Measurements from ENCODE around the gene F11R.

F11R gene

GRCh38 chr1:160971618-160972056 lies 49.3 kb downstream of the F11R start:
- TF ChIP-seq GATA2 (IDR thresholded peaks at IDR 0.05; ENCODE audit: low read depth, low read length) = no peak
- TF ChIP-seq GATA3 (IDR thresholded peaks at IDR 0.05; ENCODE audit: low read depth, low read length) = no peak

DNA sequence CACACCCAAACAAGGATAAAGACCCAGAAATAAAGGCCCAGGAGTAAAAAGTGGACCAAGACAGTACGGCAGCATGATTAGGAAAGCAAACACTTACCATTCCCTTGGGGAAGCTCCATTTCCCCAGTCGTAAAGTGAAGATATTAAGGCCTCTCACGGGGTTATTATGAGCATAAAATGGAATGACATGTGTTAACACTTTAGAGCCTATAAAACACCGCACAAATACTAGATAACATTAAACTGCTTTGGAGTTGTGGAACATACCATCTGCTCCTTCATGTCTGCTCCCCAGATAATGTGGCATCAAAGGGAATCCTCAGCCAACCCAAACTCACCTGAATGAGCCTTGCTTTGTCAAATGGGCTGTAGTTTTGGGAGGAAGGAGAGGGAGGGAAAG lies 57.4 kb downstream of the F11R start:
- no peak for TF ChIP-seq GATA3 (IDR thresholded peaks at IDR 0.05; ENCODE audit: low read depth, low read length)
- no peak for TF ChIP-seq GATA2 (IDR thresholded peaks at IDR 0.05; ENCODE audit: low read depth, low read length)

GRCh38 chr1:160961419-160961818 lies 59.5 kb downstream of the F11R start:
- TF ChIP-seq GATA3 (IDR thresholded peaks at IDR 0.05; ENCODE audit: low read depth, low read length) (no peak), GATA2 (IDR thresholded peaks at IDR 0.05; ENCODE audit: low read depth, low read length) (no peak)

- TF ChIP-seq GATA2 (IDR thresholded peaks at IDR 0.05; ENCODE audit: low read depth, low read length) (no peak), GATA3 (IDR thresholded peaks at IDR 0.05; ENCODE audit: low read depth, low read length) (no peak)
These were observed 64.0 kb downstream of the F11R start for GRCh38 chr1:160956966-160957365.

- TF ChIP-seq GATA2 (IDR thresholded peaks at IDR 0.05; ENCODE audit: low read depth, low read length) (no peak), GATA3 (IDR thresholded peaks at IDR 0.05; ENCODE audit: low read depth, low read length) (no peak)
These were observed 66.5 kb downstream of the F11R start, which contains the start of gene ITLN2 for GRCh38 chr1:160954158-160955104. Gene ITLN2, minus strand, starts transcription at chr1:160954809. Its CDS starts 68 bp downstream, at chr1:160954741.

DNA sequence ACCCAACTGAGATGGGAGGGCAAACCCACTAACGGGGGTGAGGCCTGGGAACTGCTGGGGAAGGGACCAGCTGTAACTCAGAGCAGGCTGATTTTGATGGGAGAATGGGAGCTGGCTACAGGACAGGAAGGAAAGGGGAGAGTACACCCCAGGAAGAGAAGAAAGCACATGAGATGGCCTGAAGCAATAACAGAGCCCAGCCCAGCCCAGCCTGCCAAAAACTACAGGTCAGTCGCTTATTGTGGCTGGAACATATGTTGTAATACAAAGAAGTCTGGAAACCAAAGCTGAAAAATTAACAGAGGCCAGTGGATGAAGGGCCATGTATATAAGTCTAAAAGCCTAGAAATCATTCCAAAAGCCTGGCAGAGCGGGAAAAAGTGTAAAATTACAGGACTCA lies 67.9 kb downstream of the F11R start:
- no peak for TF ChIP-seq GATA2 (IDR thresholded peaks at IDR 0.05; ENCODE audit: low read depth, low read length)
- TF ChIP-seq GATA3 (IDR thresholded peaks at IDR 0.05; ENCODE audit: low read depth, low read length) = no peak

DNA sequence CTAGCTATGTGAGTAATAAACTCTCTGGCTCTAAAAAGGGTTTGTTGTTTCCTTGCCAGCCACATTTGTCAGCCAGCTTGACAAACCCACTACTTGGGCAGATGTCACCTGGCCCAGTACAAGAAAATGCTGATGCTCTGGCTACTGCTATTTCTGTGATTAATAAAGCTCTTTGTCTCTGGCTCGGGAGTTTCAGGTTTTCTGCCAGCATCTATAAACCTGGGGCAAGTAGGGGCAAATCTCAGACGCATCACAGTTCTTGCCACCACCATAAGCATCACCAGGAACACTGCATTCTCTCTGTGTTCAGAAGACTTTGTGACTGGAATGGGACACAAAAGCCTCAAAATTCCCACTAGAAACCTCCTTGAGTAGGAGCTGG lies 68.8 kb downstream of the F11R start:
- no peak for TF ChIP-seq GATA2 (IDR thresholded peaks at IDR 0.05; ENCODE audit: low read depth, low read length)
- TF ChIP-seq GATA3 (IDR thresholded peaks at IDR 0.05; ENCODE audit: low read depth, low read length) = no peak

GRCh38 chr1:160951443-160952128 lies 69.4 kb downstream of the F11R start:
- TF ChIP-seq GATA2 (IDR thresholded peaks at IDR 0.05; ENCODE audit: low read depth, low read length) = peak; percentile 73
- peak; percentile 54; the same call in 1 of the 2 replicates for TF ChIP-seq GATA3 (IDR thresholded peaks at IDR 0.05; ENCODE audit: low read depth, low read length)

DNA sequence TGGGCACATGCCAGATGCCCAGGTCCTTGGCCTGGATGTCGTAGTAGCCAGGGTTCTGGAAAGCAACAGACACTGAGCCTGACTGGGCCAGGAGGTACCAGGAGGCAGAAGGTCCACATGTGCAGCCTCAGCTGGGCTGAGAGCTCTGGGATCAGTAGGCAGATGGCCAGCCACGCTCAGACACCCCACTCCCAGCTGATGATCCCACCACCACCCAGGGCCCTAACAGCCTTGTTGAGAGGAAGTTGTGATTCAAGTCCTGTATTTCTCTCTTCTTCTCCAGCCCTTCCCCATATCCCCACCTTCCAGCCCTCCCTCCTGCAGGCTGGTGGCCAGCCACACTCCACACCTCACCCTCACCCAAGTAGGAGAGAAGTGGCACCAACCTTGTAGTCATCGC lies 70.3 kb downstream of the F11R start:
- TF ChIP-seq GATA3 (IDR thresholded peaks at IDR 0.05; ENCODE audit: low read depth, low read length) (no peak), GATA2 (IDR thresholded peaks at IDR 0.05; ENCODE audit: low read depth, low read length) (no peak)

- TF ChIP-seq GATA2 (IDR thresholded peaks at IDR 0.05; ENCODE audit: low read depth, low read length) = no peak
- TF ChIP-seq GATA3 (IDR thresholded peaks at IDR 0.05; ENCODE audit: low read depth, low read length) = no peak
These were observed 71.1 kb downstream of the F11R start for GRCh38 chr1:160949881-160950280.

Data from SH-SY5Y (cell line).